D721Med (cell line): ENCODE data around the gene SMIM21.

Experiments used
- DNase-seq: peaks from one replicate; pipeline ENCODE4 v3.0.0; 2011; ENCODE audit warnings: low spot score; ENCODE audit not compliant: insufficient read length
- FAIRE-seq: peaks from 2 replicates; lab custom pipeline; 2011; peaks lifted over from hg19 to GRCh38; lab: Jason Lieb, UNC
- CTCF ChIP-seq: IDR thresholded peaks from 2 replicates; pipeline ENCODE4 v1.5.1; 2012; ENCODE audit warnings: mild to moderate bottlenecking, control low read depth; ENCODE audit not compliant: insufficient read depth; ENCODE audit errors: missing control alignments

The SMIM21 gene

GRCh38 chr18:75427603-75428002, at the start of gene SMIM21:
TSS of gene SMIM21 (minus strand) at chr18:75427703. CDS start at chr18:75427563, 140 bp downstream.
- no peak for TF ChIP-seq CTCF
- FAIRE-seq = no peak
- no peak for DNase-seq

GRCh38 chr18:75475228-75475627, 47.7 kb upstream of the SMIM21 start:
- FAIRE-seq = peak; percentile 96

GRCh38 chr18:75474332-75474731, 46.8 kb upstream of the SMIM21 start:
- peak; percentile 72 for FAIRE-seq

More at GRCh38 chr18:75475228-75475627, 47.7 kb upstream of the SMIM21 start:
- DNase-seq = no peak
- TF ChIP-seq CTCF = no peak

GRCh38 chr18:75473316-75473715, 45.8 kb upstream of the SMIM21 start:
- no peak for TF ChIP-seq CTCF
- DNase-seq (no peak), FAIRE-seq (no peak)

More at GRCh38 chr18:75474332-75474731, 46.8 kb upstream of the SMIM21 start:
- no peak for DNase-seq
- no peak for TF ChIP-seq CTCF

- TF ChIP-seq CTCF = no peak
- DNase-seq (no peak), FAIRE-seq (no peak)
These were observed 45.4 kb upstream of the SMIM21 start for GRCh38 chr18:75472906-75473305.

GRCh38 chr18:75472396-75472795, 44.9 kb upstream of the SMIM21 start:
- no peak for TF ChIP-seq CTCF
- DNase-seq (no peak), FAIRE-seq (no peak)

GRCh38 chr18:75471850-75472249, 44.3 kb upstream of the SMIM21 start:
- DNase-seq (no peak), FAIRE-seq (no peak)
- no peak for TF ChIP-seq CTCF
